H1 (cell line): ENCODE data around the gene MTX3. TPM values are rescaled to one million over a fixed set of nuclear protein-coding genes. Genes with fewer than 3 reads are reported as not detected.

Experiments
- CTCF ChIA-PET: fragments of 300-600 bp; sonication (Branson Sonifier 250); formaldehyde crosslinking; loops from one replicate; lab custom pipeline; 2021; ENCODE audit not compliant: partially characterized antibody; lab: Charles Lee
- POLR2A ChIA-PET: fragments of 300-600 bp; sonication (Branson Sonifier 250); formaldehyde crosslinking; loops from one replicate; lab custom pipeline; 2021; ENCODE audit warnings: inconsistent platforms; ENCODE audit not compliant: partially characterized antibody; lab: Charles Lee
- DNase-seq, 2 experiments: peaks; one replicate each; pipeline versions ENCODE4 v3.0.0 to v3.0.0-alpha.2; 2010 to 2022; ENCODE audit warnings: low spot score in 2 of 2, low read depth in 1 of 2, mixed read lengths in 1 of 2
- FAIRE-seq: peaks from 2 replicates; lab custom pipeline; 2011; peaks lifted over from hg19 to GRCh38; lab: Jason Lieb, UNC
- H2AFZ ChIP-seq: 2 replicates; pipeline ENCODE4 v1.8.1; 2012; ENCODE audit warnings: low read length, inconsistent platforms
- H2AK5ac ChIP-seq: 2 replicates; pipeline ENCODE4 v1.6.1; 2013; ENCODE audit warnings: low read depth, low read length
- H2BK120ac ChIP-seq: replicated peaks from 2 replicates; pipeline ENCODE3; 2013; ENCODE audit warnings: low read depth, low read length, inconsistent platforms
- H2BK12ac ChIP-seq: 2 replicates; pipeline ENCODE4 v1.6.1; 2013; ENCODE audit warnings: low read depth, low read length
- H2BK15ac ChIP-seq: 2 replicates; pipeline ENCODE4 v1.6.1; 2013; ENCODE audit warnings: low read length
- H2BK20ac ChIP-seq: 2 replicates; pipeline ENCODE4 v1.6.1; 2013; ENCODE audit warnings: low read length
- H2BK5ac ChIP-seq: 2 replicates; pipeline ENCODE4 v1.6.1; 2013; ENCODE audit warnings: low read depth, low read length
- H3K14ac ChIP-seq: 2 replicates; pipeline ENCODE4 v1.6.1; 2013; ENCODE audit warnings: inconsistent platforms; ENCODE audit not compliant: insufficient read length
- H3K18ac ChIP-seq: 2 replicates; pipeline ENCODE4 v1.6.1; 2013; ENCODE audit warnings: low read length; ENCODE audit errors: extremely low read depth
- H3K23ac ChIP-seq: 2 replicates; pipeline ENCODE4 v1.6.1; 2013; ENCODE audit warnings: inconsistent platforms; ENCODE audit not compliant: insufficient read length
- H3K23me2 ChIP-seq: 2 replicates; pipeline ENCODE4 v1.6.1; 2013; ENCODE audit warnings: low read depth, low read length
- H3K27ac ChIP-seq: 2 replicates; pipeline ENCODE4 v1.6.1; 2011; ENCODE audit warnings: low read depth, low read length, inconsistent platforms
- H3K27me3 ChIP-seq, 4 experiments: replicated peaks in 1 of 4; 1 replicate in 1 of 4; 2 replicates in 3 of 4; pipeline versions ENCODE4 v1.6.1 to v1.8.1; 2011 to 2013; ENCODE audit warnings: low read length in 3 of 4, mild to moderate bottlenecking in 3 of 4, inconsistent platforms in 2 of 4, mixed read lengths in 2 of 4, moderate library complexity in 1 of 4; ENCODE audit not compliant: control insufficient read depth in 3 of 4, insufficient read depth in 3 of 4; ENCODE audit errors: extremely low read depth in 1 of 4
- H3K36me3 ChIP-seq, 4 experiments: 2 replicates each; pipeline versions ENCODE4 v1.6.1 to v1.8.1; 2011 to 2013; ENCODE audit warnings: mild to moderate bottlenecking in 4 of 4, low read length in 3 of 4, moderate library complexity in 2 of 4, control low read depth in 1 of 4, inconsistent platforms in 1 of 4; ENCODE audit not compliant: insufficient read depth in 4 of 4, control insufficient read depth in 2 of 4
- H3K4ac ChIP-seq: replicated peaks from 2 replicates; pipeline ENCODE3; 2013; ENCODE audit warnings: low read length, low read depth, mixed read lengths, inconsistent platforms; ENCODE audit not compliant: insufficient read length
- H3K4me1 ChIP-seq, 4 experiments: replicated peaks in 1 of 4; 1 replicate in 1 of 4; 2 replicates in 3 of 4; pipeline versions ENCODE4 v1.6.1 to v1.8.1; 2011 to 2013; ENCODE audit warnings: low read length in 3 of 4, inconsistent platforms in 2 of 4, mixed read lengths in 1 of 4; ENCODE audit not compliant: insufficient read depth in 4 of 4, control insufficient read depth in 3 of 4
- H3K4me2 ChIP-seq, 2 experiments: 2 replicates each; pipeline versions ENCODE4 v1.6.1 to v1.8.1; 2011 to 2013; ENCODE audit warnings: low read depth in 2 of 2, low read length in 2 of 2, control low read depth in 1 of 2, inconsistent platforms in 1 of 2, mild to moderate bottlenecking in 1 of 2; ENCODE audit not compliant: insufficient read depth in 1 of 2
- H3K4me3 ChIP-seq, 4 experiments: fragments of 200-600, 300-600 bp in 1 of 4; sonication (generic), shearing (Covaris generic), sonication (Bioruptor Twin) in 1 of 4; 2 replicates each; pipeline versions ENCODE4 v1.5.1 to v1.8.1; 2011 to 2016; ENCODE audit warnings: low read length in 4 of 4, low read depth in 3 of 4, control low read depth in 2 of 4, inconsistent platforms in 2 of 4, mild to moderate bottlenecking in 2 of 4, mixed read lengths in 1 of 4, moderate library complexity in 1 of 4; ENCODE audit not compliant: insufficient read depth in 2 of 4; ENCODE audit errors: extremely low read depth in 1 of 4
- H3K56ac ChIP-seq: replicated peaks from 2 replicates; pipeline ENCODE3; 2013; ENCODE audit warnings: low read depth, mild to moderate bottlenecking, mixed read lengths, low read length, inconsistent platforms; ENCODE audit not compliant: insufficient read length
- H3K79me1 ChIP-seq: 2 replicates; pipeline ENCODE4 v1.6.1; 2013; ENCODE audit warnings: low read depth, low read length, control low read depth
- H3K79me2 ChIP-seq, 2 experiments: 2 replicates each; pipeline versions ENCODE4 v1.6.1 to v1.8.1; 2012 to 2013; ENCODE audit warnings: low read length in 2 of 2, mild to moderate bottlenecking in 2 of 2, inconsistent platforms in 1 of 2; ENCODE audit not compliant: insufficient read depth in 2 of 2, control insufficient read depth in 1 of 2
- H3K9ac ChIP-seq, 4 experiments: replicated peaks in 1 of 4; 1 replicate in 1 of 4; 2 replicates in 3 of 4; pipeline versions ENCODE4 v1.6.1 to v1.8.1; 2011 to 2013; ENCODE audit warnings: low read depth in 3 of 4, low read length in 3 of 4, control low read depth in 2 of 4, mild to moderate bottlenecking in 2 of 4, moderate library complexity in 2 of 4, inconsistent platforms in 1 of 4; ENCODE audit errors: extremely low read depth in 1 of 4
- H3K9me3 ChIP-seq, 2 experiments: 2 replicates each; pipeline versions ENCODE4 v1.6.1 to v1.8.1; 2012 to 2013; ENCODE audit warnings: mild to moderate bottlenecking in 2 of 2, moderate library complexity in 2 of 2, control low read depth in 1 of 2, inconsistent platforms in 1 of 2, low read depth in 1 of 2, low read length in 1 of 2, mixed read lengths in 1 of 2; ENCODE audit not compliant: insufficient read depth in 2 of 2
- H4K20me1 ChIP-seq, 2 experiments: replicated peaks in 1 of 2; 2 replicates each; pipeline versions ENCODE3 to v1.8.1; 2011 to 2013; ENCODE audit warnings: inconsistent platforms in 2 of 2, low read length in 2 of 2, mild to moderate bottlenecking in 1 of 2; ENCODE audit not compliant: insufficient read depth in 2 of 2, control insufficient read depth in 1 of 2
- H4K5ac ChIP-seq: 2 replicates; pipeline ENCODE4 v1.6.1; 2013; ENCODE audit warnings: low read length, low read depth, mixed read lengths, inconsistent platforms; ENCODE audit not compliant: insufficient read length
- H4K8ac ChIP-seq: 2 replicates; pipeline ENCODE4 v1.8.0; 2013; ENCODE audit warnings: mild to moderate bottlenecking, moderate library complexity, low read length, inconsistent platforms; ENCODE audit not compliant: insufficient read depth; ENCODE audit errors: extremely low read depth
- H4K91ac ChIP-seq: replicated peaks from 2 replicates; pipeline ENCODE3; 2013; ENCODE audit warnings: low read length, mixed read lengths, inconsistent platforms; ENCODE audit not compliant: insufficient read length
- BCL11A ChIP-seq, 2 experiments: IDR thresholded peaks; one replicate each; pipeline ENCODE4 v1.6.1; 2011; ENCODE audit warnings: low read depth in 2 of 2, low read length in 2 of 2, mild to moderate bottlenecking in 2 of 2
- MAFK ChIP-seq: IDR thresholded peaks from 2 replicates; pipeline ENCODE4 v1.6.1; 2012; ENCODE audit warnings: low read depth, mild to moderate bottlenecking, improper control_type of control experiment, low read length
- polyA plus RNA-seq, 7 experiments: library from polyadenylated mRNA; depleted of rRNA in 3 of 7; stranded (reverse) in 5 of 7; unstranded in 2 of 7; fragments of >200 nt in 5 of 7; fragments of 200-250 nt in 2 of 7; gene quantifications; 1 replicate in 5 of 7; 2 replicates in 1 of 7; 4 replicates in 1 of 7; pipeline versions ENCODE4 v1.2.1 to v1.2.3, GENCODE V29; 2011 to 2013; ENCODE audit warnings: missing spikeins in 2 of 7, mixed read lengths in 2 of 7
- total RNA-seq: library from RNA; stranded (reverse); fragmentation: NEBNext Ultra II Directional; extraction: Animal tissue kit (Norgen Biotek cat#: 25700); gene quantifications from 2 replicates; pipeline ENCODE4 v1.2.1, GENCODE V29; 2021

The MTX3 gene
- total and polyA plus RNA-seq, 2 of the 8 experiments (the other 6 are each of a cell fraction or from before 2014, with no cell fraction given), result 9.4 to 28.8 TPM

- Histone ChIP-seq H3K4me1 (peaks cover 0 to 2% (median 0%) of the 10 kb centered on the region in 4 experiments; a peak in 1 of 7 replicates), H3K4me3 (no peak overlapping the region), H3K4ac (no peak overlapping the region), H3K18ac (no peak overlapping the region), H3K27me3 (no peaks in the 10 kb centered on the region), H2BK120ac (no peak overlapping the region), H2AK5ac (no peak overlapping the region), H3K79me1 (no peaks in the 10 kb centered on the region; the same call in 1 of the 2 replicates), H4K91ac (no peak overlapping the region), H2BK20ac (no peak overlapping the region), H3K9ac (no peak overlapping the region), H4K8ac (no peak overlapping the region), H2BK15ac (no peak overlapping the region), H3K27ac (no peak overlapping the region), H2BK5ac (no peak overlapping the region), H3K56ac (no peak overlapping the region), H2BK12ac (no peak overlapping the region), H3K36me3 (peaks cover 9 to 74% (median 44%) of the 10 kb centered on the region in 4 experiments), H3K4me2 (no peak overlapping the region), H3K23me2 (0 out of 2 replicates have a peak, but pooled peaks cover under 1% of the 10 kb centered on the region), H4K5ac (no peak overlapping the region), H3K14ac (no peak overlapping the region), H4K20me1 (no peaks in the 10 kb centered on the region), H3K23ac (no peak overlapping the region), H3K79me2 (peaks cover 0 to 14% of the 10 kb centered on the region in 2 experiments; a peak in 2 of 4 replicates), H2AFZ (no peak overlapping the region), H3K9me3 (no peaks in the 10 kb centered on the region)
- ChIA-PET POLR2A (interaction anchor here (0.7 to 2.9 kb wide), 2 partner anchors 11 to 52 kb away, joined by 3 to 12 read pairs; no protein-coding TSS in a partner anchor), CTCF (no interaction called here)
- DNase-seq (no peak), FAIRE-seq (no peak)
- no peak for TF ChIP-seq MAFK
- TF ChIP-seq BCL11A (IDR thresholded peaks at IDR 0.05; ENCODE audit: low read depth in 2 of 2, low read length in 2 of 2), result no peak
Observed at GRCh38 chr5:79986260-79986659, 4.8 kb downstream of the MTX3 start.
